B cell (primary cell): ENCODE measurements around the gene FGF11. TPM values are rescaled to one million over a fixed set of nuclear protein-coding genes. Genes with fewer than 3 reads are reported as not detected.
"Not testable (repeated sequence)": the region's sequence is repeated elsewhere in the genome, so short reads cannot be mapped to it uniquely, and the experiment has no call there.

Experiments
- ATAC-seq: fragments of 200-7000 bp; cut with Tn5 transposase; one replicate; pipeline ENCODE4 v1.10.0; 2021; ENCODE audit warnings: low read depth, mild to moderate bottlenecking, moderate number of reproducible peaks, moderate library complexity
- CTCF ChIA-PET: fragments of 350-600 bp; sonication (Branson Sonifier 250); formaldehyde crosslinking; loops from one replicate; lab custom pipeline; 2021; ENCODE audit warnings: antibody characterized with exemption, inconsistent platforms; lab: Charles Lee
- POLR2A ChIA-PET: fragments of 350-600 bp; sonication (Branson Sonifier 250); formaldehyde crosslinking; loops from one replicate; lab custom pipeline; 2021; ENCODE audit warnings: antibody characterized with exemption; lab: Charles Lee
- DNase-seq: peaks from one replicate; pipeline ENCODE4 v3.0.0; 2013
- H2AFZ ChIP-seq: 2 replicates; pipeline ENCODE4 v1.6.1; 2012; ENCODE audit warnings: mild to moderate bottlenecking, low read depth, low read length; ENCODE audit not compliant: insufficient read depth, poor library complexity, severe bottlenecking
- H3K27ac ChIP-seq, 2 donors: 1 replicate in 1 of 2; 2 replicates in 1 of 2; pipeline ENCODE4 v1.5.1; 2012 to 2013; ENCODE audit warnings: low read length in 2 of 2, mild to moderate bottlenecking in 2 of 2, moderate library complexity in 1 of 2
- H3K27me3 ChIP-seq, 4 experiments: fragments of 200-600 bp in 1 of 4; sonication (generic) in 1 of 4; replicated peaks in 1 of 4; 1 replicate in 2 of 4; 2 replicates in 2 of 4; pipeline versions ENCODE4 v1.6.1 to v1.7.0; 2013 to 2016; ENCODE audit warnings: low read length in 3 of 4, mild to moderate bottlenecking in 2 of 4, mixed read lengths in 1 of 4, moderate library complexity in 1 of 4; ENCODE audit not compliant: insufficient read depth in 4 of 4, control insufficient read depth in 3 of 4; ENCODE audit errors: control extremely low read depth in 1 of 4
- H3K36me3 ChIP-seq, 2 experiments: replicated peaks in 1 of 2; 1 replicate in 1 of 2; 2 replicates in 1 of 2; pipeline versions ENCODE4 v1.6.1 to v1.7.1; 2013; ENCODE audit warnings: low read length in 1 of 2; ENCODE audit not compliant: insufficient read depth in 2 of 2, control insufficient read depth in 1 of 2; ENCODE audit errors: control extremely low read depth in 1 of 2, extremely low read depth in 1 of 2
- H3K4me1 ChIP-seq, 2 donors: fragments of 200-600 bp in 1 of 2; sonication (generic) in 1 of 2; 1 replicate in 1 of 2; 2 replicates in 1 of 2; pipeline versions ENCODE4 v1.5.1 to v1.6.1; 2013 to 2017; ENCODE audit warnings: low read length in 2 of 2; ENCODE audit not compliant: control insufficient read depth in 2 of 2, insufficient read depth in 2 of 2
- H3K4me2 ChIP-seq: replicated peaks from 2 replicates; pipeline ENCODE3; 2012; ENCODE audit warnings: mild to moderate bottlenecking, low read depth, low read length; ENCODE audit not compliant: poor library complexity, severe bottlenecking
- H3K4me3 ChIP-seq, 5 experiments: fragments of 200-600 bp in 1 of 5; sonication (generic) in 1 of 5; 1 replicate in 3 of 5; 2 replicates in 2 of 5; pipeline versions ENCODE4 v1.5.1 to v1.7.0; 2011 to 2016; ENCODE audit warnings: low read length in 4 of 5, mild to moderate bottlenecking in 4 of 5, low read depth in 2 of 5, control low read depth in 1 of 5, moderate library complexity in 1 of 5; ENCODE audit not compliant: insufficient read depth in 1 of 5; ENCODE audit errors: control extremely low read depth in 1 of 5, extremely low read depth in 1 of 5
- H3K79me2 ChIP-seq: fragments of 200-600 bp; sonication (generic); one replicate; pipeline ENCODE4 v1.6.0; 2016; ENCODE audit warnings: low read length; ENCODE audit not compliant: control insufficient read depth, insufficient read depth
- H3K9ac ChIP-seq: fragments of 200-600 bp; sonication (generic); 2 replicates; pipeline ENCODE4 v1.6.1; 2017; ENCODE audit warnings: mild to moderate bottlenecking, low read length, moderate library complexity
- H3K9me3 ChIP-seq, 3 donors: one replicate each; pipeline versions ENCODE4 v1.6.1 to v1.7.1; 2013; ENCODE audit warnings: low read length in 2 of 3; ENCODE audit not compliant: control insufficient read depth in 2 of 3, insufficient read depth in 1 of 3; ENCODE audit errors: control extremely low read depth in 1 of 3
- H4K20me1 ChIP-seq: 2 replicates; pipeline ENCODE4 v1.6.0; 2012; ENCODE audit warnings: mild to moderate bottlenecking, low read length; ENCODE audit not compliant: insufficient read depth, control insufficient read depth, poor library complexity, severe bottlenecking
- H3K27ac Mint-ChIP-seq: one replicate; pipeline ENCODE4 v1.8.0; 2021; ENCODE audit warnings: mixed read lengths
- H3K27me3 Mint-ChIP-seq: one replicate; pipeline ENCODE4 v1.8.0; 2021; ENCODE audit warnings: mixed read lengths
- H3K4me1 Mint-ChIP-seq: one replicate; pipeline ENCODE4 v1.8.0; 2021; ENCODE audit warnings: mixed read lengths
- H3K4me3 Mint-ChIP-seq: one replicate; pipeline ENCODE4 v1.8.0; 2021; ENCODE audit warnings: mixed read lengths
- H3K9me3 Mint-ChIP-seq: one replicate; pipeline ENCODE4 v1.8.0; 2022; ENCODE audit warnings: mixed read lengths; ENCODE audit not compliant: insufficient read depth
- EZH2 ChIP-seq: IDR thresholded peaks from 2 replicates; pipeline ENCODE4 v1.6.1; 2012; ENCODE audit warnings: borderline replicate concordance, low read depth, mild to moderate bottlenecking, moderate library complexity, low read length; ENCODE audit not compliant: insufficient read depth, poor library complexity, severe bottlenecking
- WGBS: methylation state at CpG from one replicate; pipeline ENCODE4 v1.1.5; 2013; ENCODE audit warnings: missing lambda C conversion rate; ENCODE audit not compliant: insufficient coverage; 5-methylcytosine and 5-hydroxymethylcytosine counted together
- intact Hi-C: fragments of 100-400 bp; cut with micrococcal nuclease; formaldehyde crosslinking; loops from one replicate; pipeline ENCODE4 v1.10.0; 2022
- polyA plus RNA-seq: library from polyadenylated mRNA; depleted of rRNA; stranded (reverse); fragments of >200 nt; gene quantifications from 2 replicates; pipeline ENCODE4 v1.2.3, GENCODE V29; 2012
- total RNA-seq, 2 donors: library from RNA; stranded (reverse); fragments of 120-200 nt in 1 of 2; gene quantifications; 1 replicate in 1 of 2; 2 replicates in 1 of 2; pipeline versions ENCODE4 v1.2.3 to v1.2.4, GENCODE V29; 2013 to 2022
- TF ChIP-seq, protein P1 (sequence below): fragments of 200-600 bp; IDR thresholded peaks from one replicate; pipeline ENCODE4 v1.8.0; 2022; ENCODE audit warnings: antibody characterized with exemption, mild to moderate bottlenecking

FGF11 gene
- total and polyA plus RNA-seq, 2 donors (not counting 1 experiment from before 2014, with no cell fraction given), result 2.7 to 4.6 TPM

- H3K4me3 Mint-ChIP-seq, H3K9me3 Mint-ChIP-seq, DNase-seq, H2AFZ ChIP-seq, ATAC-seq, H3K9me3 ChIP-seq, H3K27me3 ChIP-seq, H3K4me3 ChIP-seq, H3K9ac ChIP-seq, H3K27ac Mint-ChIP-seq, H3K4me2 ChIP-seq, H3K27me3 Mint-ChIP-seq, intact Hi-C loops, H3K27ac ChIP-seq: not testable (repeated sequence)
- peaks cover 30% of the 10 kb centered on the region for H3K4me1 Mint-ChIP-seq
- H3K36me3 ChIP-seq, result peaks cover 0 to 12% of the 10 kb centered on the region in 2 experiments
- 100% methylated on average over 7 of the region's 8 CpGs for WGBS
- peaks cover 8 to 21% of the 10 kb centered on the region in 2 donors for H3K4me1 ChIP-seq
- peaks cover 66% of the 10 kb centered on the region for H3K79me2 ChIP-seq
- POLR2A ChIA-PET, result interaction anchor here (0.6 to 1.2 kb wide), 4 partner anchors 9 to 120 kb away, joined by 3 to 6 read pairs (median 4); partner anchors contain the start of gene ZBTB4
- CTCF ChIA-PET, result interaction anchor here (1.5 kb wide), 1 partner anchor 115 kb away, joined by 4 read pairs; no protein-coding TSS in a partner anchor
- peaks cover 73% of the 10 kb centered on the region for H4K20me1 ChIP-seq
Observed at GRCh38 chr17:7470457-7470973, 31.2 kb downstream of the FGF11 start.

- Histone ChIP-seq H3K79me2 (peaks cover 76% of the 10 kb centered on the region), H3K27me3 (no peaks in the 10 kb centered on the region), H3K4me1 (peaks cover 12 to 30% of the 10 kb centered on the region in 2 donors), H3K4me2 (no peak overlapping the region), H3K9me3 (no peaks in the 10 kb centered on the region), H3K4me3 (no peak overlapping the region), H3K9ac (no peak overlapping the region), H3K27ac (peak overlapping the region in 1 of 2 donors; percentile 2), H2AFZ (no peak overlapping the region), H3K36me3 (peaks cover 0 to 4% of the 10 kb centered on the region in 2 experiments), H4K20me1 (peaks cover 79% of the 10 kb centered on the region)
- Mint-ChIP-seq H3K4me1 (peaks cover 40% of the 10 kb centered on the region), H3K27ac (peak overlapping the region; percentile 15), H3K9me3 (no peaks in the 10 kb centered on the region), H3K4me3 (no peak overlapping the region), H3K27me3 (no peaks in the 10 kb centered on the region)
- intact Hi-C loops, result no loop called here
- CTCF ChIA-PET, result interaction anchor here (1.5 kb wide), 1 partner anchor 116 kb away, joined by 4 read pairs; no protein-coding TSS in a partner anchor
- no peak for TF ChIP-seq EZH2
- TF ChIP-seq, protein P1, sequence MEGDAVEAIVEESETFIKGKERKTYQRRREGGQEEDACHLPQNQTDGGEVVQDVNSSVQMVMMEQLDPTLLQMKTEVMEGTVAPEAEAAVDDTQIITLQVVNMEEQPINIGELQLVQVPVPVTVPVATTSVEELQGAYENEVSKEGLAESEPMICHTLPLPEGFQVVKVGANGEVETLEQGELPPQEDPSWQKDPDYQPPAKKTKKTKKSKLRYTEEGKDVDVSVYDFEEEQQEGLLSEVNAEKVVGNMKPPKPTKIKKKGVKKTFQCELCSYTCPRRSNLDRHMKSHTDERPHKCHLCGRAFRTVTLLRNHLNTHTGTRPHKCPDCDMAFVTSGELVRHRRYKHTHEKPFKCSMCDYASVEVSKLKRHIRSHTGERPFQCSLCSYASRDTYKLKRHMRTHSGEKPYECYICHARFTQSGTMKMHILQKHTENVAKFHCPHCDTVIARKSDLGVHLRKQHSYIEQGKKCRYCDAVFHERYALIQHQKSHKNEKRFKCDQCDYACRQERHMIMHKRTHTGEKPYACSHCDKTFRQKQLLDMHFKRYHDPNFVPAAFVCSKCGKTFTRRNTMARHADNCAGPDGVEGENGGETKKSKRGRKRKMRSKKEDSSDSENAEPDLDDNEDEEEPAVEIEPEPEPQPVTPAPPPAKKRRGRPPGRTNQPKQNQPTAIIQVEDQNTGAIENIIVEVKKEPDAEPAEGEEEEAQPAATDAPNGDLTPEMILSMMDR, result no peak
- WGBS, result 87% methylated on average over 2 of the region's 2 CpGs
- DNase-seq (no peak), ATAC-seq (no peak)
- POLR2A ChIA-PET, result interaction anchor here (1.2 kb wide), 1 partner anchor 8 kb away, joined by 5 read pairs; the partner anchor contains the start of gene ZBTB4
Observed at GRCh38 chr17:7471729-7472128, 32.4 kb downstream of the FGF11 start.

GRCh38 chr17:7474767-7475166 lies 35.5 kb downstream of the FGF11 start:
- H3K9me3 Mint-ChIP-seq, H3K27me3 ChIP-seq, H3K9me3 ChIP-seq, H3K9ac ChIP-seq, H3K27ac Mint-ChIP-seq, DNase-seq, H3K27me3 Mint-ChIP-seq, intact Hi-C loops, H2AFZ ChIP-seq, H3K4me2 ChIP-seq, H3K36me3 ChIP-seq, H3K27ac ChIP-seq, H3K4me3 Mint-ChIP-seq, ATAC-seq, H3K4me3 ChIP-seq: not testable (repeated sequence)
- CTCF ChIA-PET, result interaction anchor here (2.5 kb wide), 1 partner anchor 38 kb away, joined by 10 read pairs; no protein-coding TSS in a partner anchor
- POLR2A ChIA-PET, result interaction anchor here (0.7 kb wide), 1 partner anchor 8 kb away, joined by 9 read pairs; no protein-coding TSS in a partner anchor
- Histone ChIP-seq H4K20me1 (peaks cover 74% of the 10 kb centered on the region), H3K79me2 (peaks cover 86% of the 10 kb centered on the region), H3K4me1 (peaks cover 21 to 40% of the 10 kb centered on the region in 2 donors)
- H3K4me1 Mint-ChIP-seq, result peaks cover 48% of the 10 kb centered on the region
- WGBS, result 99% methylated on average over 6 of the region's 8 CpGs
